Measurements from ENCODE around the gene SNX8. TPM values are rescaled to one million over a fixed set of nuclear protein-coding genes. Genes with fewer than 3 reads are reported as not detected.

Gene SNX8
- total and polyA plus RNA-seq, 7 experiments from 2014 or later = 4.7 to 31.5 (median 9.4) TPM

GRCh38 chr7:2225336-2225735 is 88.9 kb downstream of the SNX8 start:
- H3K9me3 ChIP-seq (ENCODE audit: control insufficient read depth in 2 of 3, low read length in 3 of 3) = no peaks in the 10 kb centered on the region
- Mint-ChIP-seq H3K4me3 (no peak overlapping the region), H3K4me1 (peaks cover 0 to 28% (median 12%) of the 10 kb centered on the region in 7 donors), H3K27me3 (no peaks in the 10 kb centered on the region), H3K9me3 (peaks cover 0 to 2% (median 0%) of the 10 kb centered on the region in 11 donors), H3K36me3 (peaks cover 4 to 36% (median 8%) of the 10 kb centered on the region in 5 donors), H3K27ac (no peak overlapping the region)
- POLR2A ChIA-PET = no interaction called here
- CTCF ChIA-PET = no interaction called here
- H3K36me3 ChIP-seq (ENCODE audit: control insufficient read depth in 2 of 3, insufficient read depth in 3 of 3, low read length in 3 of 3) = peaks cover 0 to 85% (median 0%) of the 10 kb centered on the region in 3 experiments
- intact Hi-C loops (cut with micrococcal nuclease) = no loop called here
- no peak overlapping the region for H3K4me3 ChIP-seq (ENCODE audit: low read length)
- ATAC-seq (no peak), DNase-seq (no peak)
- H3K27ac ChIP-seq (ENCODE audit: low read depth, low read length) = no peak overlapping the region
- H3K4me1 ChIP-seq (ENCODE audit: control insufficient read depth in 2 of 2, insufficient read depth in 2 of 2, low read length in 2 of 2) = peaks cover 5 to 9% of the 10 kb centered on the region in 2 donors
- no peaks in the 10 kb centered on the region for H3K27me3 ChIP-seq (ENCODE audit: control insufficient read depth in 2 of 2, insufficient read depth in 2 of 2, low read length in 2 of 2)

- intact Hi-C loops (cut with micrococcal nuclease) = no loop called here
- no peak overlapping the region for H3K4me3 Mint-ChIP-seq
- CTCF ChIA-PET = no interaction called here
- peaks cover 0 to 2% (median 0%) of the 10 kb centered on the region in 11 donors for H3K9me3 Mint-ChIP-seq
- Histone ChIP-seq H3K36me3 (ENCODE audit: control insufficient read depth in 2 of 3, insufficient read depth in 3 of 3, low read length in 3 of 3) (peaks cover 0 to 85% (median 0%) of the 10 kb centered on the region in 3 experiments), H3K9me3 (ENCODE audit: control insufficient read depth in 2 of 3, low read length in 3 of 3) (no peaks in the 10 kb centered on the region), H3K27me3 (ENCODE audit: control insufficient read depth in 2 of 2, insufficient read depth in 2 of 2, low read length in 2 of 2) (no peaks in the 10 kb centered on the region), H3K4me3 (ENCODE audit: low read length) (no peak overlapping the region), H3K27ac (ENCODE audit: low read depth, low read length) (no peak overlapping the region), H3K4me1 (ENCODE audit: control insufficient read depth in 2 of 2, insufficient read depth in 2 of 2, low read length in 2 of 2) (peaks cover 1 to 5% of the 10 kb centered on the region in 2 donors)
- no peaks in the 10 kb centered on the region for H3K27me3 Mint-ChIP-seq
- POLR2A ChIA-PET = no interaction called here
- ATAC-seq = no peak
- no peak overlapping the region for H3K27ac Mint-ChIP-seq
- no peak for DNase-seq
- peaks cover 0 to 24% (median 10%) of the 10 kb centered on the region in 7 donors for H3K4me1 Mint-ChIP-seq
- peaks cover 4 to 34% (median 8%) of the 10 kb centered on the region in 5 donors for H3K36me3 Mint-ChIP-seq
These were observed 89.3 kb downstream of the SNX8 start for GRCh38 chr7:2224934-2225333.

GRCh38 chr7:2224491-2224928 is 89.7 kb downstream of the SNX8 start:
- Mint-ChIP-seq H3K27ac (peak overlapping the region in 1 of 9 donors; percentile 75), H3K36me3 (peaks cover 4 to 31% (median 8%) of the 10 kb centered on the region in 5 donors), H3K9me3 (peaks cover 0 to 2% (median 0%) of the 10 kb centered on the region in 11 donors), H3K4me3 (no peak overlapping the region), H3K4me1 (peaks cover 0 to 20% (median 6%) of the 10 kb centered on the region in 7 donors), H3K27me3 (no peaks in the 10 kb centered on the region)
- no peak for DNase-seq
- H3K27ac ChIP-seq (ENCODE audit: low read depth, low read length) = no peak overlapping the region
- peaks cover 0 to 1% of the 10 kb centered on the region in 2 donors for H3K4me1 ChIP-seq (ENCODE audit: control insufficient read depth in 2 of 2, insufficient read depth in 2 of 2, low read length in 2 of 2)
- no peak for ATAC-seq
- intact Hi-C loops (cut with micrococcal nuclease) = no loop called here
- no peaks in the 10 kb centered on the region for H3K27me3 ChIP-seq (ENCODE audit: control insufficient read depth in 2 of 2, insufficient read depth in 2 of 2, low read length in 2 of 2)
- no peak overlapping the region for H3K4me3 ChIP-seq (ENCODE audit: low read length)
- ChIA-PET POLR2A (no interaction called here), CTCF (no interaction called here)
- no peaks in the 10 kb centered on the region for H3K9me3 ChIP-seq (ENCODE audit: control insufficient read depth in 2 of 3, low read length in 3 of 3)
- H3K36me3 ChIP-seq (ENCODE audit: control insufficient read depth in 2 of 3, insufficient read depth in 3 of 3, low read length in 3 of 3) = peaks cover 0 to 85% (median 0%) of the 10 kb centered on the region in 3 experiments

- no peak for DNase-seq
- no peaks in the 10 kb centered on the region for H3K4me1 ChIP-seq (ENCODE audit: control insufficient read depth in 2 of 2, insufficient read depth in 2 of 2, low read length in 2 of 2)
- no peaks in the 10 kb centered on the region for H3K27me3 ChIP-seq (ENCODE audit: control insufficient read depth in 2 of 2, insufficient read depth in 2 of 2, low read length in 2 of 2)
- H3K27me3 Mint-ChIP-seq = no peaks in the 10 kb centered on the region
- H3K36me3 Mint-ChIP-seq = peaks cover 4 to 30% (median 8%) of the 10 kb centered on the region in 5 donors
- peaks cover 0 to 89% (median 0%) of the 10 kb centered on the region in 3 experiments for H3K36me3 ChIP-seq (ENCODE audit: control insufficient read depth in 2 of 3, insufficient read depth in 3 of 3, low read length in 3 of 3)
- peaks cover 0 to 14% (median 4%) of the 10 kb centered on the region in 7 donors for H3K4me1 Mint-ChIP-seq
- no peaks in the 10 kb centered on the region for H3K9me3 ChIP-seq (ENCODE audit: control insufficient read depth in 2 of 3, low read length in 3 of 3)
- ATAC-seq = no peak
- no peak overlapping the region for H3K4me3 ChIP-seq (ENCODE audit: low read length)
- POLR2A ChIA-PET = no interaction called here
- CTCF ChIA-PET = no interaction called here
- peaks cover 0 to 2% (median 0%) of the 10 kb centered on the region in 11 donors for H3K9me3 Mint-ChIP-seq
- H3K4me3 Mint-ChIP-seq = no peak overlapping the region
- intact Hi-C loops (cut with micrococcal nuclease) = no loop called here
- no peak overlapping the region for H3K27ac ChIP-seq (ENCODE audit: low read depth, low read length)
- H3K27ac Mint-ChIP-seq = no peak overlapping the region
These were observed 90.9 kb downstream of the SNX8 start for GRCh38 chr7:2223321-2223720.

GRCh38 chr7:2222516-2222915 is 91.7 kb downstream of the SNX8 start:
- H3K36me3 ChIP-seq (ENCODE audit: control insufficient read depth in 2 of 3, insufficient read depth in 3 of 3, low read length in 3 of 3) = peaks cover 0 to 91% (median 3%) of the 10 kb centered on the region in 3 experiments
- H3K9me3 Mint-ChIP-seq = peaks cover 0 to 2% (median 0%) of the 10 kb centered on the region in 11 donors
- CTCF ChIA-PET = no interaction called here

GRCh38 chr7:2220954-2221353 is 93.3 kb downstream of the SNX8 start:
- POLR2A ChIA-PET = no interaction called here
- Mint-ChIP-seq H3K9me3 (peaks cover 0 to under 1% (median 0%) of the 10 kb centered on the region in 11 donors), H3K4me1 (peaks cover 0 to 13% (median 0%) of the 10 kb centered on the region in 7 donors), H3K27ac (no peak overlapping the region), H3K36me3 (peaks cover 4 to 47% (median 16%) of the 10 kb centered on the region in 5 donors), H3K27me3 (no peaks in the 10 kb centered on the region), H3K4me3 (no peak overlapping the region)
- Histone ChIP-seq H3K9me3 (ENCODE audit: control insufficient read depth in 2 of 3, low read length in 3 of 3) (no peaks in the 10 kb centered on the region), H3K4me3 (ENCODE audit: low read length) (no peak overlapping the region), H3K27ac (ENCODE audit: low read depth, low read length) (no peak overlapping the region), H3K36me3 (ENCODE audit: control insufficient read depth in 2 of 3, insufficient read depth in 3 of 3, low read length in 3 of 3) (peaks cover 0 to 92% (median 6%) of the 10 kb centered on the region in 3 experiments), H3K4me1 (ENCODE audit: control insufficient read depth in 2 of 2, insufficient read depth in 2 of 2, low read length in 2 of 2) (no peaks in the 10 kb centered on the region), H3K27me3 (ENCODE audit: control insufficient read depth in 2 of 2, insufficient read depth in 2 of 2, low read length in 2 of 2) (no peaks in the 10 kb centered on the region)
- ATAC-seq = no peak
- CTCF ChIA-PET = no interaction called here
- intact Hi-C loops (cut with micrococcal nuclease) = no loop called here
- no peak for DNase-seq

More at GRCh38 chr7:2222516-2222915, 91.7 kb downstream of the SNX8 start:
- Mint-ChIP-seq H3K4me3 (no peak overlapping the region), H3K27ac (no peak overlapping the region), H3K4me1 (peaks cover 0 to 14% (median 0%) of the 10 kb centered on the region in 7 donors), H3K36me3 (peaks cover 4 to 34% (median 8%) of the 10 kb centered on the region in 5 donors), H3K27me3 (no peaks in the 10 kb centered on the region)
- H3K27me3 ChIP-seq (ENCODE audit: control insufficient read depth in 2 of 2, insufficient read depth in 2 of 2, low read length in 2 of 2) = no peaks in the 10 kb centered on the region
- H3K4me1 ChIP-seq (ENCODE audit: control insufficient read depth in 2 of 2, insufficient read depth in 2 of 2, low read length in 2 of 2) = no peaks in the 10 kb centered on the region
- no peak overlapping the region for H3K27ac ChIP-seq (ENCODE audit: low read depth, low read length)
- no peaks in the 10 kb centered on the region for H3K9me3 ChIP-seq (ENCODE audit: control insufficient read depth in 2 of 3, low read length in 3 of 3)
- intact Hi-C loops (cut with micrococcal nuclease) = no loop called here
- DNase-seq (no peak), ATAC-seq (no peak)
- POLR2A ChIA-PET = no interaction called here
- H3K4me3 ChIP-seq (ENCODE audit: low read length) = no peak overlapping the region

- H3K4me3 ChIP-seq (ENCODE audit: low read length) = no peak overlapping the region
- peaks cover 5 to 48% (median 21%) of the 10 kb centered on the region in 5 donors for H3K36me3 Mint-ChIP-seq
- H3K27ac ChIP-seq (ENCODE audit: low read depth, low read length) = no peak overlapping the region
- no peaks in the 10 kb centered on the region for H3K27me3 Mint-ChIP-seq
- no peak overlapping the region for H3K27ac Mint-ChIP-seq
- DNase-seq (no peak), ATAC-seq (no peak)
- no peaks in the 10 kb centered on the region for H3K4me1 ChIP-seq (ENCODE audit: control insufficient read depth in 2 of 2, insufficient read depth in 2 of 2, low read length in 2 of 2)
- no peak overlapping the region for H3K4me3 Mint-ChIP-seq
- H3K9me3 Mint-ChIP-seq = no peaks in the 10 kb centered on the region
- H3K27me3 ChIP-seq (ENCODE audit: control insufficient read depth in 2 of 2, insufficient read depth in 2 of 2, low read length in 2 of 2) = no peaks in the 10 kb centered on the region
- no peaks in the 10 kb centered on the region for H3K9me3 ChIP-seq (ENCODE audit: control insufficient read depth in 2 of 3, low read length in 3 of 3)
- H3K36me3 ChIP-seq (ENCODE audit: control insufficient read depth in 2 of 3, insufficient read depth in 3 of 3, low read length in 3 of 3) = peaks cover 0 to 92% (median 6%) of the 10 kb centered on the region in 3 experiments
- intact Hi-C loops (cut with micrococcal nuclease) = no loop called here
- ChIA-PET CTCF (interaction anchor here (0.7 kb wide), 1 partner anchor 179 kb away, joined by 3 read pairs; no protein-coding TSS in a partner anchor), POLR2A (no interaction called here)
- peaks cover 0 to 12% (median 0%) of the 10 kb centered on the region in 7 donors for H3K4me1 Mint-ChIP-seq
These were observed 93.7 kb downstream of the SNX8 start for GRCh38 chr7:2220506-2220905.
